ENCODE data around the gene NRXN3.

The NRXN3 gene

GRCh38 chr14:79573486-79573885 is 1403.3 kb downstream of the NRXN3 start:
- no peak for DNase-seq (ENCODE audit: extremely low read depth, low read depth)
- no peak for TF ChIP-seq CTCF (IDR thresholded peaks at IDR 0.05; ENCODE audit: low read depth, low read length)

DNA sequence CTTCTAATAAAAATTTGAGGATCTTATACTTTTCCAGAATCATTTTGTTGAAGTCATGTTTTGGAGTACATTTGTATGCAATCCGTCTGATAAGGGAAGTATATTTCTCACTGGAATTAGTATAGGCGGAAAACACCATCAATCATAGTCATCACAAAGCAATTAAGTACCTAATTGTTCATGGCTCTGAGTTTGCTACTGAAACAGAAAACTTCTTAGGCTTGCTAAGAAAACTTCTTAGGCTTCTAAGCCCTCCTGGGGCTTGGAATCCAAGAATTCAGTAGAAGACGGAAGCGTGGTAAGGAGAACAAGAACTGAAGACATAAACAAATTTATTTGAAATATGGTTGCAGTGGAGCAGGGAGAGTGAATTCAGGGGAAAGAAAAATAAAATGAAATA is 1404.9 kb downstream of the NRXN3 start:
- no peak for DNase-seq (ENCODE audit: extremely low read depth, low read depth)
- no peak for TF ChIP-seq CTCF (IDR thresholded peaks at IDR 0.05; ENCODE audit: low read depth, low read length)

- no peak for TF ChIP-seq CTCF (IDR thresholded peaks at IDR 0.05; ENCODE audit: low read depth, low read length)
- no peak for DNase-seq (ENCODE audit: extremely low read depth, low read depth)
Observed at GRCh38 chr14:79576424-79576823, 1406.3 kb downstream of the NRXN3 start.

- no peak for DNase-seq (ENCODE audit: extremely low read depth, low read depth)
Observed at GRCh38 chr14:79578470-79578869, 1408.3 kb downstream of the NRXN3 start.

GRCh38 chr14:79580414-79580813 is 1410.2 kb downstream of the NRXN3 start:
- no peak for DNase-seq (ENCODE audit: extremely low read depth, low read depth)
- TF ChIP-seq CTCF (IDR thresholded peaks at IDR 0.05; ENCODE audit: low read depth, low read length), result no peak

More at GRCh38 chr14:79578470-79578869, 1408.3 kb downstream of the NRXN3 start:
- no peak for TF ChIP-seq CTCF (IDR thresholded peaks at IDR 0.05; ENCODE audit: low read depth, low read length)

GRCh38 chr14:79580906-79581305 is 1410.7 kb downstream of the NRXN3 start:
- no peak for TF ChIP-seq CTCF (IDR thresholded peaks at IDR 0.05; ENCODE audit: low read depth, low read length)
- DNase-seq (ENCODE audit: extremely low read depth, low read depth), result no peak

GRCh38 chr14:79581912-79582576 is 1411.9 kb downstream of the NRXN3 start:
- TF ChIP-seq CTCF (IDR thresholded peaks at IDR 0.05; ENCODE audit: low read depth, low read length), result no peak

More at GRCh38 chr14:79581912-79582576, 1411.9 kb downstream of the NRXN3 start:
- DNase-seq (ENCODE audit: extremely low read depth, low read depth), result no peak
